Neural cell (in vitro differentiated cells): ENCODE results near the gene HSF4. TPM values are rescaled to one million over a fixed set of nuclear protein-coding genes. Genes with fewer than 3 reads are reported as not detected.

Experiments
- H2AFZ ChIP-seq: fragments of 200-600, 300-800 bp; sonication (generic), shearing (Covaris generic); 2 replicates; pipeline ENCODE4 v1.6.0; 2014; ENCODE audit warnings: low read depth, mild to moderate bottlenecking, antibody characterized with exemption, low read length, moderate library complexity
- H3F3A ChIP-seq: fragments of 200-600 bp; shearing (Covaris generic); 2 replicates; pipeline ENCODE4 v1.6.1; 2016; ENCODE audit warnings: mild to moderate bottlenecking, moderate library complexity, mixed read lengths, antibody characterized with exemption, low read length; ENCODE audit not compliant: insufficient read depth, poor library complexity, severe bottlenecking
- H3K27ac ChIP-seq: fragments of 200-600, 300-800 bp; sonication (generic), shearing (Covaris generic); 2 replicates; pipeline ENCODE4 v1.5.1; 2014; ENCODE audit warnings: mild to moderate bottlenecking, low read length, moderate library complexity
- H3K27me3 ChIP-seq: fragments of 300-800, 200-600 bp; sonication (generic), shearing (Covaris generic); 2 replicates; pipeline ENCODE4 v1.6.0; 2014; ENCODE audit warnings: mild to moderate bottlenecking, low read depth, low read length, moderate library complexity; ENCODE audit not compliant: insufficient read depth
- H3K36me3 ChIP-seq: fragments of 300-800, 200-600 bp; sonication (generic), shearing (Covaris generic); 2 replicates; pipeline ENCODE4 v1.5.1; 2014; ENCODE audit warnings: mild to moderate bottlenecking, antibody characterized with exemption, low read length, moderate library complexity; ENCODE audit not compliant: insufficient read depth
- H3K4me2 ChIP-seq: fragments of 300-800, 200-600 bp; sonication (generic), shearing (Covaris generic); 2 replicates; pipeline ENCODE4 v1.6.0; 2014; ENCODE audit warnings: mild to moderate bottlenecking, low read length
- H3K4me3 ChIP-seq: fragments of 300-800, 200-600 bp; sonication (generic), shearing (Covaris generic); 2 replicates; pipeline ENCODE4 v1.5.1; 2014; ENCODE audit warnings: mild to moderate bottlenecking, low read length, moderate library complexity
- H3K79me2 ChIP-seq: fragments of 200-600 bp; shearing (Covaris generic); replicated peaks from 2 replicates; pipeline ENCODE4 v1.6.0; 2014; ENCODE audit warnings: mild to moderate bottlenecking, low read length, moderate library complexity; ENCODE audit not compliant: insufficient read depth
- H3K9ac ChIP-seq: fragments of 300-800, 200-600 bp; sonication (generic), shearing (Covaris generic); 2 replicates; pipeline ENCODE4 v1.6.1; 2016; ENCODE audit warnings: mild to moderate bottlenecking, low read length, mixed read lengths
- H3K9me2 ChIP-seq: fragments of 200-600 bp; shearing (Covaris generic); 2 replicates; pipeline ENCODE4 v1.6.1; 2016; ENCODE audit warnings: mild to moderate bottlenecking, low read length, mixed read lengths; ENCODE audit not compliant: insufficient read depth
- H3K9me3 ChIP-seq: fragments of 200-600, 300-800 bp; sonication (generic), shearing (Covaris generic); 2 replicates; pipeline ENCODE4 v1.6.1; 2016; ENCODE audit warnings: mild to moderate bottlenecking, mixed run types, low read length, moderate library complexity, mixed read lengths
- H4K20me1 ChIP-seq: fragments of 200-600 bp; shearing (Covaris generic); 2 replicates; pipeline ENCODE4 v1.6.1; 2016; ENCODE audit warnings: mild to moderate bottlenecking, mixed run types; ENCODE audit not compliant: insufficient read depth
- EP300 ChIP-seq: fragments of 450-650 bp; conservative IDR thresholded peaks from 2 replicates; pipeline ENCODE4 v1.6.1; 2014; ENCODE audit warnings: antibody characterized with exemption, mild to moderate bottlenecking, moderate library complexity; ENCODE audit not compliant: poor library complexity, severe bottlenecking
- EZH2 ChIP-seq: fragments of 200-600, 300-800 bp; shearing (Covaris generic), sonication (generic); IDR thresholded peaks from 2 replicates; pipeline ENCODE4 v1.6.1; 2014; ENCODE audit warnings: antibody characterized with exemption, low read length, borderline replicate concordance, mild to moderate bottlenecking; ENCODE audit not compliant: insufficient read depth, poor library complexity, severe bottlenecking
- MXI1 ChIP-seq: fragments of 450-650 bp; conservative IDR thresholded peaks from 2 replicates; pipeline ENCODE4 v1.6.1; 2014; ENCODE audit warnings: antibody characterized with exemption, mild to moderate bottlenecking; ENCODE audit not compliant: poor library complexity, severe bottlenecking
- POLR2AphosphoS5 ChIP-seq: IDR thresholded peaks from 2 replicates; pipeline ENCODE4 v1.6.1; 2012
- RAD21 ChIP-seq: fragments of 450-650 bp; conservative IDR thresholded peaks from 2 replicates; pipeline ENCODE4 v1.6.1; 2014; ENCODE audit warnings: antibody characterized with exemption, mild to moderate bottlenecking, moderate library complexity
- SMC3 ChIP-seq: fragments of 450-650 bp; conservative IDR thresholded peaks from 2 replicates; pipeline ENCODE4 v1.6.1; 2014; ENCODE audit warnings: antibody characterized with exemption, mild to moderate bottlenecking, moderate library complexity; ENCODE audit not compliant: poor library complexity
- TAF1 ChIP-seq: IDR thresholded peaks from 2 replicates; pipeline ENCODE4 v1.6.1; 2012; ENCODE audit warnings: low read depth
- polyA plus RNA-seq: library from polyadenylated mRNA; depleted of rRNA; stranded (reverse); fragments of >200 nt; gene quantifications from 2 replicates; pipeline ENCODE4 v1.2.3, GENCODE V29; 2014
- TF ChIP-seq, protein P1 (sequence below): fragments of 450-650 bp; IDR thresholded peaks from 2 replicates; pipeline ENCODE4 v1.5.1; 2014; ENCODE audit warnings: antibody characterized with exemption, mild to moderate bottlenecking, moderate library complexity; ENCODE audit not compliant: poor library complexity, severe bottlenecking
- TF ChIP-seq, protein P2 (sequence below): IDR thresholded peaks from 2 replicates; pipeline ENCODE4 v1.6.1; 2012; ENCODE audit warnings: borderline replicate concordance

The HSF4 gene
- polyA plus RNA-seq, 1 donor from 2014 or later = 12.7 TPM

- H3K27me3 ChIP-seq = peaks cover 100% of the 10 kb centered on the region
- no peak overlapping the region for H3K27ac ChIP-seq
- no peaks in the 10 kb centered on the region for H3K36me3 ChIP-seq
- no peaks in the 10 kb centered on the region for H3F3A ChIP-seq
- peak overlapping the region; percentile 41 for H3K9ac ChIP-seq
- H3K4me2 ChIP-seq = no peak overlapping the region
- H4K20me1 ChIP-seq = no peaks in the 10 kb centered on the region
- H3K4me3 ChIP-seq = peak overlapping the region; percentile 70
- H2AFZ ChIP-seq = no peak overlapping the region
- no peaks in the 10 kb centered on the region for H3K9me2 ChIP-seq
- no peaks in the 10 kb centered on the region for H3K9me3 ChIP-seq
- H3K79me2 ChIP-seq = no peaks in the 10 kb centered on the region
- TF ChIP-seq TAF1 (no peak), POLR2AphosphoS5 (peak; percentile 11), RAD21 (peak; percentile 92), SMC3 (peak; percentile 94), EP300 (no peak), EZH2 (no peak), MXI1 (peak; percentile 55)
- TF ChIP-seq, protein P1, sequence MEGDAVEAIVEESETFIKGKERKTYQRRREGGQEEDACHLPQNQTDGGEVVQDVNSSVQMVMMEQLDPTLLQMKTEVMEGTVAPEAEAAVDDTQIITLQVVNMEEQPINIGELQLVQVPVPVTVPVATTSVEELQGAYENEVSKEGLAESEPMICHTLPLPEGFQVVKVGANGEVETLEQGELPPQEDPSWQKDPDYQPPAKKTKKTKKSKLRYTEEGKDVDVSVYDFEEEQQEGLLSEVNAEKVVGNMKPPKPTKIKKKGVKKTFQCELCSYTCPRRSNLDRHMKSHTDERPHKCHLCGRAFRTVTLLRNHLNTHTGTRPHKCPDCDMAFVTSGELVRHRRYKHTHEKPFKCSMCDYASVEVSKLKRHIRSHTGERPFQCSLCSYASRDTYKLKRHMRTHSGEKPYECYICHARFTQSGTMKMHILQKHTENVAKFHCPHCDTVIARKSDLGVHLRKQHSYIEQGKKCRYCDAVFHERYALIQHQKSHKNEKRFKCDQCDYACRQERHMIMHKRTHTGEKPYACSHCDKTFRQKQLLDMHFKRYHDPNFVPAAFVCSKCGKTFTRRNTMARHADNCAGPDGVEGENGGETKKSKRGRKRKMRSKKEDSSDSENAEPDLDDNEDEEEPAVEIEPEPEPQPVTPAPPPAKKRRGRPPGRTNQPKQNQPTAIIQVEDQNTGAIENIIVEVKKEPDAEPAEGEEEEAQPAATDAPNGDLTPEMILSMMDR = peak; percentile 99
- TF ChIP-seq, protein P2, sequence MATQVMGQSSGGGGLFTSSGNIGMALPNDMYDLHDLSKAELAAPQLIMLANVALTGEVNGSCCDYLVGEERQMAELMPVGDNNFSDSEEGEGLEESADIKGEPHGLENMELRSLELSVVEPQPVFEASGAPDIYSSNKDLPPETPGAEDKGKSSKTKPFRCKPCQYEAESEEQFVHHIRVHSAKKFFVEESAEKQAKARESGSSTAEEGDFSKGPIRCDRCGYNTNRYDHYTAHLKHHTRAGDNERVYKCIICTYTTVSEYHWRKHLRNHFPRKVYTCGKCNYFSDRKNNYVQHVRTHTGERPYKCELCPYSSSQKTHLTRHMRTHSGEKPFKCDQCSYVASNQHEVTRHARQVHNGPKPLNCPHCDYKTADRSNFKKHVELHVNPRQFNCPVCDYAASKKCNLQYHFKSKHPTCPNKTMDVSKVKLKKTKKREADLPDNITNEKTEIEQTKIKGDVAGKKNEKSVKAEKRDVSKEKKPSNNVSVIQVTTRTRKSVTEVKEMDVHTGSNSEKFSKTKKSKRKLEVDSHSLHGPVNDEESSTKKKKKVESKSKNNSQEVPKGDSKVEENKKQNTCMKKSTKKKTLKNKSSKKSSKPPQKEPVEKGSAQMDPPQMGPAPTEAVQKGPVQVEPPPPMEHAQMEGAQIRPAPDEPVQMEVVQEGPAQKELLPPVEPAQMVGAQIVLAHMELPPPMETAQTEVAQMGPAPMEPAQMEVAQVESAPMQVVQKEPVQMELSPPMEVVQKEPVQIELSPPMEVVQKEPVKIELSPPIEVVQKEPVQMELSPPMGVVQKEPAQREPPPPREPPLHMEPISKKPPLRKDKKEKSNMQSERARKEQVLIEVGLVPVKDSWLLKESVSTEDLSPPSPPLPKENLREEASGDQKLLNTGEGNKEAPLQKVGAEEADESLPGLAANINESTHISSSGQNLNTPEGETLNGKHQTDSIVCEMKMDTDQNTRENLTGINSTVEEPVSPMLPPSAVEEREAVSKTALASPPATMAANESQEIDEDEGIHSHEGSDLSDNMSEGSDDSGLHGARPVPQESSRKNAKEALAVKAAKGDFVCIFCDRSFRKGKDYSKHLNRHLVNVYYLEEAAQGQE = no peak
Measured at GRCh38 chr16:67155295-67156142, 9.0 kb upstream of the HSF4 start.

DNA sequence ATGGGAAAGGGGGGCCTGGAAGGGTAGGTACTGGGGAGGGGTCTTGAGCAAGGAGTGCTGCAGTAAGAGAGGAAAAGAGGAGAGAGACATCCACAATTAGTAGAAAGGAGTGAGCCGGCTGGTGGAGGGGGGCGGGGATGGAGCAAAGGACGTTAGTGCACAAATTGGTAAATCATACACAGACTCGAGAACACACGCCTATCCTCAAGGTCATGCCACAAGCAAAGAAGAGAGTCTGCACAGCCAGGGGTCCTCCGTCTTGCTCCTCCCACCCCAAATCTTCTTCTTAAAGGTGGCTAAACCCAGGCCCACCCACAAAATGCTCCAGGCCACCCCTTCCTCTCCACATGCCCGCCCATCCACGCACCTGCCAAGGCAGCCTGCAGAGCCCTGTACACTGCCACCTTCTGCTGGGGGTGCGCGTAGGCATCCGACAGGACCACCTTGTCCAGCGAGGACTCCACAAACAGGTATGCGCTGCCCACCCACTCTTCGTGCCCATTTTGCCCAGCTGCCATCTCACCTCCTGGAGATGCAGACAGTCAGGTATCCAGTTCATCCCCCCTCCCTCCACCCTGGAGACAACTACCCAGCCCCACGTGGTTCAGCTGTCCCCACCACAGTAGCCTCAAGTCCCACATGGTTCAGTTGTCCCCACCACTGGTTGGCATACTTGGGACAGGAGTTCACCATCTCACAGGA lies 8.3 kb upstream of the HSF4 start:
- H3K9ac ChIP-seq = no peak overlapping the region
- H3K9me3 ChIP-seq = no peaks in the 10 kb centered on the region
- TF ChIP-seq POLR2AphosphoS5 (no peak), TAF1 (no peak)
- TF ChIP-seq, protein P2 = no peak
- H3K27ac ChIP-seq = no peak overlapping the region
- H3K4me3 ChIP-seq = peak overlapping the region; percentile 70
- no peaks in the 10 kb centered on the region for H3K79me2 ChIP-seq
- no peaks in the 10 kb centered on the region for H3K36me3 ChIP-seq
- H3K9me2 ChIP-seq = no peaks in the 10 kb centered on the region
- H4K20me1 ChIP-seq = no peaks in the 10 kb centered on the region
- no peak overlapping the region for H2AFZ ChIP-seq
- H3K27me3 ChIP-seq = peaks cover 100% of the 10 kb centered on the region
- H3F3A ChIP-seq = no peaks in the 10 kb centered on the region
- H3K4me2 ChIP-seq = no peak overlapping the region
